Sciatic nerve (tissue), 2 donors: ENCODE measurements around the gene TSNAX. TPM values are rescaled to one million over a fixed set of nuclear protein-coding genes. Genes with fewer than 3 reads are reported as not detected.

ENCODE experiments used
- ATAC-seq: fragments of 200-7000 bp; cut with Tn5 transposase; one replicate; pipeline ENCODE4 v1.9.1; 2020; ENCODE audit warnings: mild to moderate bottlenecking, moderate library complexity
- DNase-seq: peaks from one replicate; pipeline ENCODE4 v3.0.0-alpha.2; 2020; ENCODE audit warnings: low spot score
- intact Hi-C: fragments of 100-400 bp; cut with DNase I; formaldehyde crosslinking; loops from one replicate; pipeline ENCODE4 v1.14.2; 2022
- total RNA-seq: library from RNA; stranded (reverse); fragmentation: NEBNext Ultra II Directional; extraction: Animal tissue kit (Norgen Biotek cat#: 25700); gene quantifications from one replicate; pipeline ENCODE4 v1.2.1, GENCODE V29; 2021
- donor health status: DM: no; HTN: no; CAD: no.
- donor health status: DM: no; HTN: no; CAD: no.

TSNAX gene
- total RNA-seq, 1 donor from 2014 or later, result 41.6 TPM

DNA sequence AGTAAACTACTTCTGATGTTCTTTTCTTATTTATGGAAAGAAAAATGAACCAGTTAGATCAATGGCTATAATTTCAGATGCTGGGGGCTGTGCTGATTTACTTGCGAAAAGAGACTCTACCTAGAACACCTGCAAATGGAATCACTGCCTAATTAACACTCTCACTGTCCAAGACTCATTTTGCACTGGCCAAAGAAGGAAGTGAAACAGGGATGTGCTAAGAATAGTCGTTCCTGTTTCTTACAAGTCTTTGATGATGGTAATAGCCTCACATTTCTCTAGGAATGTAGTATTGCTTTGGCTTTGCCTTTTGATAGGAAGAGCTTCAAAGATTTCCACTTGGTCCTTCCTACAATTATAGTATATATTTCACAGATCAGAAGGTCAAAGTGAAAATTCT, 12.7 kb upstream of the TSNAX start:
- ATAC-seq, result no peak
- intact Hi-C loops, result no loop called here
- DNase-seq, result no peak

DNA sequence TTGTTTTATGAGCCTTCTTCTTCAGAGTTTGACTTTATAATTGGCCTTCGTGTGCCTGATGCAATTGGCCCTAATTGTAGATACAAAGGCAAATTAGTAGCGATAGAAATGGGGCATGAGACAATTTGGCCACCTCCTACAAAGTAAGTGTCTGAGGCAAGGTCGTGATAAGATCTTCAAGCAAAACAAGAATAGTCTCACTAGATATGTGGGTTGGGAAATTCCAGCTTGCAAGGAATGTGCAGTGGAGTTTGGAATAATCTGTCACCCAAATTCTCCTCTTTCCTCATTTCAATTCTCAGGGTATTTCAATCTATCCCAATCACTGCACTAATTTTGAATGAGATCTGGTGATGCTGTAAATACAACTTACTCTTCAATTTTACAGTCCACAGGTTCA, 11.4 kb upstream of the TSNAX start:
- ATAC-seq, result no peak
- intact Hi-C loops, result no loop called here
- DNase-seq, result no peak

DNA sequence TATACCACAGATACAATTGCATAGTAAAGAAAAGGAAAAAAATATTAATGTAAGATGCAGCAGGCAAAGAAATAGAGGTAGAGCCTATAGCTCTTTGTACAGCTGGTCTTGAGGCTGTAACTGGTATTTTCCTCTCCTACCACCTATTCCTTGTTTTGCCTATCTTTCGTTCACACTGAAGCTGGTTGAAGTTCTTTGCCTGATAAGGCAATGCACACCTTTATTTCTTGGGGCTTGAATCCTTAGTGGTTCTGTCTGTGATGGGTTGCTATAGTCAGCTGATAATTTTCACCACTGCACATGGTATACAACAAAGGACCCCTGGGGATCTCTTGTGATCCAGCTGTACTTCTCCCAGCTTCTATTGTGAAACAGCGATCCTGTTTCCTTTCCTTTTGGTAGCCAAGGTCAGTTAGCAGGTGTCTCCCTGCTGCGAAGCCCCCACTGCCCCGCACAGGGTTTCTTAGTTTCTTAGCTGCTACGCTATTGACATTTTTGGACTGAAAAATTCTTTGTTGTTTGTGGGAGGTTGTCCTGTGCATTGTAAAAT, 9.9 kb upstream of the TSNAX start:
- no peak for DNase-seq
- ATAC-seq, result no peak
- intact Hi-C loops, result no loop called here

DNA sequence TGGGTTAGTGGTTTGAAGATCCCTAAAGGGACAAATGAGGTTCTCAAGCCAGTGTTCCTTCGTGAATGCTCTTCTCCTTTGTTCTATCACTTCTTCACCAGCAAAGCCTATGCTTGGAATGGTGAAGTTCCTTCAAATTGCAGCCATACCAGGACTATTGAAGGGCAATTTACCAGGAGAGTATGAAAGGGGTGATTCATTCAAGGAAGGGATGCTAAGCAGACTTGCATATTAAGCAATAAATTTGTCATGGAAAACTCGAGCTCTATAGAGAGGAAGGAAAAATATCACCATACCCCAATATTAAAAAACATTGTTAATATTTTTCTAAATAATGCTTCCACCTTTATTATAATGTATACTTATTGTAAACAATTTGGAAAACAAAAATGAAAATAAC, 9.3 kb upstream of the TSNAX start:
- intact Hi-C loops, result no loop called here
- ATAC-seq, result no peak
- no peak for DNase-seq

DNA sequence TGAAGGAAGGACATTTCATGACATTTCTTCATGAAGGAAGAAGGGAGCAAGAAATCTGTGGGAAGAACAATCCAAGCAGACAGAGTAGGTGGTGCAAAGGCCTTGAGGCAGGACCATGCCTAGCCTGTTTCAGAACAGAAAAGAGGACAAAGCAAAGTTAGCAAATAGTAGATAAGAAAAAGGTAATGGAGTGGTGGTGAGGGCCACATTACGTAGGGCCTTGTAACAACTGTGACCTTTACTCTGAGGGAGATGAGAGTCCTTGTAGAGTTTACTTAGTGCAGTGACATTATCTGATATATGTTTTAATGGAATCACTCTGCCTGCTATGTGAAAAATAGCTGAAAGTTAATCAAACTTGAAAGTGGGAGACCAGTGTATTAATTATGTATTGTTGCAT, 6.4 kb upstream of the TSNAX start:
- intact Hi-C loops, result no loop called here
- ATAC-seq (no peak), DNase-seq (no peak)

DNA sequence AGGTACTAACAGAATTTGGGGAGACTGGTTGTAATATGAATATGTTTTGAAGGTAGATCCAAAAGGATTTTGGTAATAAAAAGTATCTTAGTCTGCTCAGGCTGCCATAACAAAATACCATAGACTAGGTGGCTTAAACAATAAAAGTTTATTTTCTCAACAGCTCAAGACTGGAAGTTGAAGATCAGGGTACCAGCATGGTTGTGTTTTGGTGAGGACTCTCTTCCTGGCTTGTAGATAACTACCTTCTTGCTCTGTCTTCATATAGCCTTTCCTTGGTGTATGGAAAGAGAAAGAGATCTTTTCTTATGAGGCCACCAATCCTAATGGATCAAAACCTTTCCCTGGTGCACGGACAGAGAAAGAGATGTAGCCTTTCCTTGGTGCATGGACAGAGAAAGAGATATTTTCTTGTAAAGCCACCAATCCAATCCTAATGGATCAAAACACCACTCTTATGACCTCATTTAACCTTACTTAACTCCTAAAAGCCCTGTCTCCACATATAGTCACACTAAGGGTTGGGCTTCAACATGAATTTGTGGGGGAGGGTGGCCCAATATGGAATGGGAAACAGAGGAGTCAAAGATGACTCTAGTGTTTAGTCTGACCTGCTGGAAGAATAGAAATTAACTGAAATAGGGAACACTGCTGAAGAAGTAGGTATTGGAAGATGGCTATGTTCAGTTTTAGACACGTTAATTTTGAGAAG, 5.4 kb upstream of the TSNAX start:
- DNase-seq (no peak), ATAC-seq (no peak)
- intact Hi-C loops, result no loop called here

DNA sequence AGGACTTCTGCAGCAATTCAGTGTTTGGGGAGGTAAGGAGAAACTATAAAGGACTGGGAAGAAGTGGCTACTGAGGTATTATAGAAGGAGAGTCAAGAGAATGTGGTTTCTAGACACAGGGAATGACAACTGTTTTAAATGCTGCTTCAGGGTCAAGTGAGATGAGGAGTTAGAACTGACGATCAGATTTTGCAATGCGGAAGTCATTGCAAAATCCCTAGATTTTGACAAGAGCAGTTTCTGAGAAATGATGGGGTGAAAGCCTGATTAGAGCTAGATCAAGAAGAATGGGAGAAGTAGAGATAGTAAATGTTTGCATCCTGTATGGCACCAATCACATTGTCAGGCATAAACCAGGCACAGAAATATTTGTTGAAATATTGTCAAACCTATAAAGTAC, 4.7 kb upstream of the TSNAX start:
- DNase-seq, result no peak
- no peak for ATAC-seq
- intact Hi-C loops, result no loop called here

DNA sequence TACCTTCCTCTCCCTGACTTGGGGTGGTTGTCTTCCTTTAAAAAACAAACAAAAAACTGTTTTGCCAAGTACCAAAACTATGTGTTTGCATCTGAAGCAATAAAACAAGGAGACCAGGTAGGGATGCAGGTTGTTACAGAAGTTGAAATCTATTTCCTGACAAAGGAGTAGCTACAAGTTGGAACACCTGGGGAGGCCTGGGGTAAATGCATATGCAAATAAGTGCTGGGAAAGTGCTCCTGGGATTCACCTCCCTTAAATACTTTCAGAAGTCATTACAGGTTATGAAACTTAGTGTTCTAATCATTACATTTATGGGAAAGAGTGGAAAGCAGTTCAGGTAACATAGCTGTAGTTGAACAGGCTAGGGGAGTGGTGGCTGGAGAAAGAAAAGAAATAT, 1.9 kb upstream of the TSNAX start:
- no peak for DNase-seq
- no peak for ATAC-seq
- intact Hi-C loops, result no loop called here

DNA sequence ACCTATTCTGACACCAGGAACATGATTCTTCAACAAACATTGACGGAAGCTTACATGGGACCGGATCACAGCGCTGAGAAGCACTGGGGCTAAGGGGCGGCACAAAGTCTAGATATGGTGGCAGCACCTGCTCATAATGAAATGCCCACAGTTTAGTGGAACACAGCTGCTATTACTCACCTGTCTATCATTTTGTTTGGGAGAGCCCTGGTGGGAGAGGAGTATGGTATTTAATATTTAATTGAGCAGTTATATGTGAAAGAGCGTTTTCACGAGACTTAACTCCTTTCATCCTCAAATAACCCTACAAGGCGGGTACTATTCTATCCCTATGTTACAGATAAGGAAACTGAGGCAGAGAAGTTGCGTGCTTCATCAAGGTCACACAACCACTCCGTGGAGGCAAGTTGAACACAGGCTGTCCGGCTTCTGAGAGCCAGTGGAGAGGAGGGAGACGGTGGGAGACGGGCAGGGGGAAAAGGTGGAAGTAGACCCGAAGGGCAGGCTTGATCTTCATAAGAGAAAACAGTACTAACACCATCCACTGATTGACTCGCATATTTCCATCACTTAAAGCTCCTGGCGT, 790 bp upstream of the TSNAX start:
- DNase-seq, result no peak
- ATAC-seq, result peak; percentile 13
- intact Hi-C loops, result loop anchor here (1.0 kb wide), 1 partner anchor 15 kb away; no protein-coding TSS in a partner anchor

DNA sequence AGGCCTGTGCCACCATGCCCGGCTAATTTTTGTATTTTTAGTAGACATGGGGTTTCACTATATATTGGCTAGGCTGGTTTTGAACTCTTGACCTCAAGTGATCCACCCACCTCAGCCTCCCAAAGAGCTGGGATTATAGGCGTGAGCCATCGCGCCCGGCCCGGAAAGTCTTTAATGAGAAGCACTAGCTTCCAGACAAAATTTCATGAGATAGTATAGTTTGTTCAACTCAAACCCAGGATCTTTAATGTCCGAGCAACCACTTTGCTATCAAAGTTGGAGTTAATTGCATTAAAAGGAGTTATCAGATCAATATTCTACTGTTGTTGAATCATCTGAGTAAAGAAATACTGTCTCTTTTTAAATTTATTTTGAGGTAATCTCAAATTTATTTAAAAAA, 4.8 kb downstream of the TSNAX start:
- ATAC-seq (no peak), DNase-seq (no peak)
- intact Hi-C loops, result no loop called here

DNA sequence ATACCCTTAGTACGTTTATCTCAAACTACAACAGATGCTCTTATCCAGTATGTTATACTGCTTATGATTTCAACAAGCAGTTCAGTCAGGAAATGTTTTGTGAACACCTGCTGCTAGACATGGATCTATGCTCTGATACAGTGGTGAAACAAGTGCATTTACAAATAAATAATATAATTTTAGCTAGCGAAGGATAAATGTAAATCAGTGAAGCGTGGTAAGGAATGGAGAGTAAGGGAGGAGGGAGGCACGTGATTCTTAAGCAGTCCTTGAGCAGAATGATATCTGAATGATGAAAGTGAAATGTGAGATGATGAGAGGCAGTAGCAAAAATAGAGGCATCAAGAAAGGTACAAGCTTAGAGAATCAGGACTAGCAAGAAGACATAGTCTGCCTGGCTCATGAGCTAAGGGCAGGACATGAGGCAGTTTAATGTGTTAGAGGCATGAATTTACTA, 6.3 kb downstream of the TSNAX start:
- intact Hi-C loops, result no loop called here
- ATAC-seq (no peak), DNase-seq (no peak)

DNA sequence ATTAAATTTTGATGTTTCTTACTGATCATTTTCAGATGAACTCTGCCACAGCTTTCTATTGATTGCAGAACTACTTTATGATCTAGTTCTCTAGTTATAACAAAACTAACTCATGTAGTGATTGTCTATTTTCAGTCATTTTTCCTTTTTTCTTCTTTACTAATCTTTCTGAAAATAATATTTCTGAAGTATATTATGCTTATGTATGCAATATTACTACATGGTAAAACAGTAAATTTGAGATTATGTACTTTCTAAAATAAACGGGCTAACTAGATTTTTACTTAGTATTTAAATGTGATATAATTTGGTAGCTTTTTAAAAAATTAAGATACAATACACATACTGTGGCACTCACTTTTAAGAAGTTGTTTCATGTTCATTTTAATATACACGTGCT, 7.6 kb downstream of the TSNAX start:
- no peak for ATAC-seq
- DNase-seq, result no peak
- intact Hi-C loops, result no loop called here

DNA sequence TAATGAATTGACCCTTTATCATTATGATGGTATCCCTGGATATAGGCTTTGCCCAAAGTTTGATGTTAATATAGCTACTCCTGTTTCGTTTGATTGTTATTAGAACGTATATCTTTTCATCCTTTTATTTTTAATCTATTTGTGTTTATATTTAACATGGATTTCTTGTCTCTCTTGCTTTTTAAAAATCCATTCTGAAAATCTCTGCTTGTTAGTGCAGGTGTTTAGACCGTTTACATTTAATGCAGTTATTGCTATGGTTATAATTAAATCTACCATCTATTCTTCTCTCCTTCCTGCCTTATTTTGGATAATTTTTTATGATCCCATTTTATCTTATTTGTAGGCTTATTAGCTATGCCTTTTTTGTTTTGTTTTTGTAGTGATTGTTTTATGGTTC, 12.4 kb downstream of the TSNAX start:
- ATAC-seq (no peak), DNase-seq (no peak)
- intact Hi-C loops, result no loop called here

DNA sequence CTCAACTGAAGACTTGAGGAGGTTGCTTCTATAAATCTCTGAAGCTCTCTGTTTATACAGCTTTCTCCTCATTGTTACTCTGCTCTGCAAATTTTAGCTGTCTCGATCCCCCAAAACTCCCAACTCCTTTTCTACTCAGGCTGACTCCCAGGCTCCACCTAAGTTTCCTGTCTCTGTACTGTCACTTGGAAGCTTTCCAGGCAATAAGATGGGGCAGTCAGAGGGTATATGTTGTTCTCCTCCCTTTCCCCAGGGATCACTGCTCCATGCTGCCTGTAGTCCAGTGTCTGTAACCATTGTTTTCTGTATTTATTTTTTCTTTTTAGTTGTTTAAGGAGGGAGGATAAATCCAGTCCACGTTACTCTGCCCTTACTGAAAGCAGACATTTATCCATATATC, 13.4 kb downstream of the TSNAX start:
- DNase-seq (no peak), ATAC-seq (no peak)
- intact Hi-C loops, result no loop called here

DNA sequence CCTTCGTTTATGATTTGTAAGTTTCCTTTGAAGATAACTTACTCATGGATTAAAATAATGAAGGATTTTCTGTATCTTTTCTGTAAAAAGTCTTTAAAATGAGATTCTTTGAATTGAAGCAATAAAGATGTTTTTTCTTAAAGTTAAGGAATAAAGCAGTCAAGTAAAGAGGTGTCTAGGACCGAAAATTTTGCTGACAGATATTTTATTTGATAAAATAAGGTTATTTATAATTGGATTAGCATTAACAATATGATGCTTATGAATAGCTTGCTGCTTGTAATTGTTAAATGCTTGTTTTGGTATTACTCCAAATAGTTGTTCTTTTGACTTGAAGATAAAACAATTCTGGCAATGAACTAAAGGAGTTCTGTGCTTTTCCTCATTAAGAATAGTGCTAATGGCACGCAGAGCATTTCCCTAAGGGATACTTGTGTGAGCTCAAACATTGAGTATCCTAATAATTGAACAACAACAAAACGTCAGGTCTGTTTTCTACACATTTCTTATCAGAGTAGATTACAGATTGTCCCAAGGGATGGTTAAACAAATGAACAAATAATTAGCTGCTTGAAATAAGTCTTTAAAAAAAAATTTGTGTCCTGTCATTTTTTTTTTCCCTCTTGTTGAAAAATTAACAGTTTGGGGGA, 16.6 kb downstream of the TSNAX start:
- no peak for DNase-seq
- intact Hi-C loops, result no loop called here
- ATAC-seq, result no peak

DNA sequence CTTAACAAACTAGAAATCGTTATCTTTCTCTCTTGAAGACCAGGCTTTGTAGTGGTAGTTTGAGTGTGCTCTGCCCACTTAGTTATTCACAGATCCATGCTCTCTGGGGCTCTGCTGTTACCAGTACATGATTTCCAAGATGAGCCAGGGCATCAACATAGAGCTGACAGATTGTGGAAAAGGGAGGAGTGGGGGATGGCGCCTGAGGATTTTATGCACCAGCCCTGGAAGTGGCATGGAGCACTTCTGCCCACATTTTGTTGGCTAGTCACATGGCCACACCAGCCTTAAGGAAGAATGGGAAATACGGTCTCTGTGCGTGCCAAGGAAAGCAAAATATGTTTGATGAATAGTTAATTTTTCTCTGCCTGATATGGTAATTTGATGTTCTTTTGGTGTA, 18.2 kb downstream of the TSNAX start:
- DNase-seq (no peak), ATAC-seq (no peak)
- intact Hi-C loops, result no loop called here

DNA sequence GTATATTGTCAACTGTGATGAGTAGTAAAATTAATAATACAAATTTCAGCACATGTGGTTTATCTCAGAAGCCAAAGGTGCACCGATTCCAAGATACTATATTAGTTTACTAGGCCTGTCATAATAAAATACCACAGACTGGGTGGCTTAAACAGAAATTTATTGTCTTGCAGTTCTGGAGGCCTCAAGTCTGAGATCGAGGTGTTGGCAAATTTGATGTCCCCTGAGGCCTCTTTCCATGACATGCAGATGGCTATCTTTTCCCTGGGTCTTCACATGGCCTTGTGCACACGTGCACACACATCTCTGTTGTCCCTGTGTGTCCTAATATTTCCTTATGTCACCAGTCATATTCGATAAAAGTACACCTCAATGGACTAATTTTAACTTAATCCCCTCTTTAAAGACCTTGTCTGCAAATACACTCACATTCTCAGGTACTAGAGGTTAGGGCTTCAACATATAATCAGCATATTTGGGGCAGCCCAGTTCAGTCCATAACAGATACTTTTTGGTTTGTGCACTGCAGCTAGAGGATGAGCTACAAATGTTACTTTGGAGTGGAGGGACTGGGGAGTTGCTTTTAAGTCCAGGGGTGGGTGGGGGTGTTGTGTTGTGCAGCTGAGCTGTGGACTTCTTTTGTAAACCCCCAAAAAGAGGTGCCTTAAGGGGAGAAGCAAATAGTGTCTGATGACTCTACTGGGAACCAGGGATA, 21.4 kb downstream of the TSNAX start:
- intact Hi-C loops, result no loop called here
- no peak for DNase-seq
- ATAC-seq, result no peak

DNA sequence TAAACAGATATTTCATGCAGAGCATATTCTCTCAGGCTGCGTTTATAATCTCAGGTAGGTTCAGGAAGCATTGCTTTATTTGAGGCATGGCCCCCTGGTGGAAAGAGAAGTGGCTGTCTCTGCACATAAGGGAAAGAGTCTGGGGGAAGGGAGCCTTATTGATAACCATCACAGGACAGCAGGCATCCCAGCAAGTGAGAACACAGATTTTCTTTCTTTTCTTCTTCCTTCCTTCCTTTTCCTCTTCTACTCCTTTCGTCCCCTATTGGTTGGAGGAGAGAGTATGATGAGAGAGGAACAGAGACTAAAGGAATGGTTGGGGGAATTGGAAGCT, 21.9 kb downstream of the TSNAX start:
- intact Hi-C loops, result no loop called here
- ATAC-seq, result no peak

DNA sequence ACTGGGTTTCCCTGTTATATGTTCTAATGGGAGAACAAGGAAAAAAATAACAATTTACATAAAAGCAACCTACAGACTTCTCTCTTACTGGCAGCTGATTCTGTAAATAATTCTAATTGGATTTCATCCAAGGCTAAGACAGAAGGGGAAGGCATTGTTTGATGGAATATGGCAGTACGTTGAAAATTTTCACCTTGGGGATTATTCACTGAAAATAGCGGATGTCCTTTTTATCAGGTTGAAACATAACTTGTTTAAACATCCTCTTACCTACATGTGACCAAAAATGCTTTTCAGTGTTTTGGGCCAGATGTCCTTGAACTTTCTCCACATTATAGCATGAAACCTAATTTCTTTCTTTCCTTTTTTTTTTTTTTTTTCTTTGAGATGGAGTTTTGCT, 24.9 kb downstream of the TSNAX start:
- DNase-seq (no peak), ATAC-seq (no peak)
- intact Hi-C loops, result no loop called here

More for the DNA sequence above, 21.9 kb downstream of the TSNAX start:
- no peak for DNase-seq

DNA sequence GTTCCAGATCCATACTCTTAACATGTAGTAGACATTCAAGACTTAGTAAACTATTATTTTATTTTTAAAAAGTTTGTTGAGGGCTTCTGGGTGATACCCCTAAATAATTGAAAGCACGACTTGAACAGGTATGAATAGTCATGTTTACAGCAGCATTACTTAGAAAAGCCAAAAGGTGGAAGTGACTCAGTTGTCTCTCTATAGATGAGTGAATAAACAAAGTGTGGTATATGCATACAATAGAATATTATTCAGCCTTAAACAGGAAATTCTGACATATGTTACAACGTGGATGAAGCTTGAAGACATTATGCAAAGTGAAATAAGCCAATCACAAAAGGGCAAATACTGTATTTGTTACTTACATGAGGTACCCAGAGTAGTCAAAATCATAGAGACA, 26.5 kb downstream of the TSNAX start:
- no peak for DNase-seq
- no peak for ATAC-seq
- intact Hi-C loops, result no loop called here
